GM23338 (cell line): ENCODE measurements around the gene CXCL6. TPM values are rescaled to one million over a fixed set of nuclear protein-coding genes. Genes with fewer than 3 reads are reported as not detected.

Experiments
- ATAC-seq: fragments of 200-7000 bp; cut with Tn5 transposase; 3 replicates; pipeline ENCODE4 v1.9.1; 2020
- DNase-seq: peaks from one replicate; pipeline ENCODE4 v3.0.0-alpha.2; 2015; ENCODE audit warnings: low spot score
- H2AFZ ChIP-seq: fragments of 200-600 bp; sonication (generic); 2 replicates; pipeline ENCODE4 v1.8.0; 2016; ENCODE audit warnings: antibody characterized with exemption, mild to moderate bottlenecking, moderate library complexity
- H3F3A ChIP-seq: fragments of 200-600 bp; sonication (generic); replicated peaks from 2 replicates; pipeline ENCODE4 v1.8.0; 2017; ENCODE audit warnings: antibody characterized with exemption, mixed run types, low read depth
- H3K27ac ChIP-seq: fragments of 200-600 bp; sonication (generic); 2 replicates; pipeline ENCODE4 v1.6.1; 2016; ENCODE audit warnings: low read depth
- H3K27me3 ChIP-seq: fragments of 200-600 bp; sonication (generic); 2 replicates; pipeline ENCODE4 v1.8.0; 2016; ENCODE audit warnings: mild to moderate bottlenecking, mixed run types, moderate library complexity; ENCODE audit not compliant: insufficient read depth
- H3K36me3 ChIP-seq: fragments of 200-600 bp; sonication (generic); 2 replicates; pipeline ENCODE4 v1.8.0; 2016; ENCODE audit warnings: mild to moderate bottlenecking; ENCODE audit not compliant: insufficient read depth
- H3K4me1 ChIP-seq: fragments of 200-600 bp; sonication (generic); 2 replicates; pipeline ENCODE4 v1.8.0; 2016; ENCODE audit warnings: mild to moderate bottlenecking, moderate library complexity; ENCODE audit not compliant: insufficient read depth
- H3K4me2 ChIP-seq: fragments of 200-600 bp; sonication (generic); 2 replicates; pipeline ENCODE4 v1.7.1; 2017; ENCODE audit warnings: mixed run types
- H3K4me3 ChIP-seq: fragments of 200-600 bp; sonication (generic); 2 replicates; pipeline ENCODE4 v1.6.1; 2016; ENCODE audit warnings: mixed run types
- H3K79me2 ChIP-seq: fragments of 200-600 bp; sonication (generic); replicated peaks from 2 replicates; pipeline ENCODE4 v1.8.0; 2017; ENCODE audit warnings: mild to moderate bottlenecking; ENCODE audit not compliant: insufficient read depth
- H3K9me2 ChIP-seq: fragments of 200-600 bp; sonication (generic); 2 replicates; pipeline ENCODE4 v1.8.0; 2017; ENCODE audit not compliant: insufficient read depth
- H4K20me1 ChIP-seq: fragments of 200-600 bp; sonication (generic); replicated peaks from 2 replicates; pipeline ENCODE4 v1.8.0; 2017; ENCODE audit warnings: mild to moderate bottlenecking; ENCODE audit not compliant: insufficient read depth
- H3K27ac Mint-ChIP-seq: 2 replicates; pipeline ENCODE4 v1.8.0; 2020; ENCODE audit warnings: inconsistent platforms, mild to moderate bottlenecking, moderate library complexity, mixed read lengths
- H3K27me3 Mint-ChIP-seq: 3 replicates; pipeline ENCODE4 v1.8.0; 2022; ENCODE audit warnings: low read depth, mild to moderate bottlenecking, moderate library complexity, mixed read lengths, inconsistent platforms; ENCODE audit not compliant: insufficient read depth, poor library complexity
- H3K36me3 Mint-ChIP-seq: 3 replicates; pipeline ENCODE4 v1.8.0; 2021; ENCODE audit warnings: low read depth, mild to moderate bottlenecking, inconsistent platforms, moderate library complexity, mixed read lengths
- H3K4me1 Mint-ChIP-seq: 3 replicates; pipeline ENCODE4 v1.8.0; 2020; ENCODE audit warnings: mild to moderate bottlenecking, inconsistent platforms, mixed read lengths
- H3K4me3 Mint-ChIP-seq: 3 replicates; pipeline ENCODE4 v1.8.0; 2021; ENCODE audit warnings: moderate library complexity, mild to moderate bottlenecking, inconsistent platforms, mixed read lengths
- H3K9me3 Mint-ChIP-seq: 3 replicates; pipeline ENCODE4 v1.8.0; 2020; ENCODE audit warnings: moderate library complexity, mild to moderate bottlenecking, inconsistent platforms, mixed read lengths
- CREB1 ChIP-seq: fragments of 250-450 bp; sonication (Bioruptor Pico); IDR thresholded peaks from 2 replicates; pipeline ENCODE4 v1.5.0; 2020; ENCODE audit warnings: low read depth, mild to moderate bottlenecking, moderate library complexity
- CTCF ChIP-seq, 2 experiments: fragments of 200-600 bp in 1 of 2; sonication (generic) in 1 of 2; conservative IDR thresholded peaks; 2 replicates each; pipeline versions ENCODE4 v1.5.1 to v1.6.1; 2016 to 2017; ENCODE audit warnings: antibody characterized with exemption in 2 of 2, low read depth in 2 of 2, mild to moderate bottlenecking in 2 of 2, moderate library complexity in 1 of 2
- ETS1 ChIP-seq: IDR thresholded peaks from 2 replicates; pipeline ENCODE4 v1.6.1; 2016; ENCODE audit warnings: antibody characterized with exemption
- EZH2 ChIP-seq: fragments of 200-600 bp; sonication (generic); IDR thresholded peaks from one replicate; pipeline ENCODE4 v1.8.0; 2017; ENCODE audit warnings: antibody characterized with exemption, mild to moderate bottlenecking, low read depth; ENCODE audit not compliant: unreplicated experiment
- EZH2phosphoT487 ChIP-seq: fragments of 200-600 bp; sonication (generic); IDR thresholded peaks from one replicate; pipeline ENCODE4 v1.8.1; 2018; ENCODE audit warnings: antibody characterized with exemption; ENCODE audit not compliant: unreplicated experiment
- JUNB ChIP-seq: IDR thresholded peaks from one replicate; pipeline ENCODE4 v1.6.1; 2016; ENCODE audit warnings: antibody characterized with exemption; ENCODE audit not compliant: unreplicated experiment
- NANOG ChIP-seq: IDR thresholded peaks from 2 replicates; pipeline ENCODE4 v1.6.1; 2016; ENCODE audit warnings: antibody characterized with exemption, borderline replicate concordance
- POLR2AphosphoS5 ChIP-seq: IDR thresholded peaks from 2 replicates; pipeline ENCODE4 v1.6.1; 2016; ENCODE audit warnings: antibody characterized with exemption, low read depth
- REST ChIP-seq: IDR thresholded peaks from one replicate; pipeline ENCODE4 v1.6.1; 2018; ENCODE audit warnings: antibody characterized with exemption; ENCODE audit not compliant: unreplicated experiment
- STAT1 ChIP-seq: IDR thresholded peaks from one replicate; pipeline ENCODE4 v1.6.1; 2016; ENCODE audit warnings: antibody characterized with exemption; ENCODE audit not compliant: unreplicated experiment
- ZNF114 ChIP-seq: fragments of 250-450 bp; sonication (Bioruptor Pico); IDR thresholded peaks from 2 replicates; pipeline ENCODE4 v1.5.0; 2020; ENCODE audit warnings: mild to moderate bottlenecking, moderate library complexity
- ZNF331 ChIP-seq: fragments of 250-450 bp; sonication (Bioruptor Pico); IDR thresholded peaks from 2 replicates; pipeline ENCODE4 v1.5.0; 2020; ENCODE audit warnings: low read depth, mild to moderate bottlenecking, moderate library complexity
- ZNF462 ChIP-seq: fragments of 250-450 bp; sonication (Bioruptor Pico); IDR thresholded peaks from 2 replicates; pipeline ENCODE4 v1.5.0; 2020; ENCODE audit warnings: mild to moderate bottlenecking, moderate library complexity
- polyA plus RNA-seq: library from polyadenylated mRNA; unstranded; fragments of >200 nt; fragmentation: Nextera tagmentation; extraction: Ambion mirVana; gene quantifications from 2 replicates; pipeline ENCODE4 v1.2.1, GENCODE V29; 2016
- total RNA-seq: library from RNA; depleted of rRNA; stranded (reverse); fragments of >200 nt; shearing (Covaris generic); gene quantifications from 2 replicates; pipeline ENCODE4 v1.2.3, GENCODE V29; 2014

The CXCL6 gene
- total and polyA plus RNA-seq, 2 experiments from 2014 or later, result 7.2 to 11.8 TPM

GRCh38 chr4:73870768-73871167, 34.3 kb downstream of the CXCL6 start:
- Histone ChIP-seq H3K36me3 (no peaks in the 10 kb centered on the region), H3K4me1 (peaks cover 18% of the 10 kb centered on the region), H4K20me1 (no peaks in the 10 kb centered on the region), H3K79me2 (no peaks in the 10 kb centered on the region), H3K4me3 (no peak overlapping the region), H3K27ac (no peak overlapping the region), H2AFZ (no peak overlapping the region), H3K4me2 (0 out of 2 replicates have a peak overlapping the region, but pooled peaks have one; percentile 89), H3K9me2 (no peaks in the 10 kb centered on the region), H3F3A (no peaks in the 10 kb centered on the region; the same call in 1 of the 2 replicates), H3K27me3 (peaks cover 23% of the 10 kb centered on the region)
- no peak overlapping the region for H3K27ac Mint-ChIP-seq
- H3K4me1 Mint-ChIP-seq, result peaks cover 22% of the 10 kb centered on the region
- H3K27me3 Mint-ChIP-seq, result peaks cover 10% of the 10 kb centered on the region
- no peaks in the 10 kb centered on the region for H3K36me3 Mint-ChIP-seq
- DNase-seq (no peak), ATAC-seq (no peak)
- H3K9me3 Mint-ChIP-seq, result no peaks in the 10 kb centered on the region
- no peak overlapping the region for H3K4me3 Mint-ChIP-seq
- TF ChIP-seq EZH2phosphoT487, result no peak
- no peak for TF ChIP-seq POLR2AphosphoS5
- no peak for TF ChIP-seq ETS1
- no peak for TF ChIP-seq EZH2
- no peak for TF ChIP-seq REST
- TF ChIP-seq JUNB, result no peak
- no peak for TF ChIP-seq CREB1
- no peak for TF ChIP-seq STAT1
- no peak for TF ChIP-seq CTCF (conservative IDR thresholded peaks at IDR 0.05; ENCODE audit: low read depth in 2 of 2)
- no peak for TF ChIP-seq ZNF462
- TF ChIP-seq NANOG, result no peak
- no peak for TF ChIP-seq ZNF331 (CRISPR knock-in tag)
- no peak for TF ChIP-seq ZNF114 (CRISPR knock-in tag)
